Esophagus mucosa (tissue), 1 donor: ENCODE results near the gene FAM13B. TPM values are rescaled to one million over a fixed set of nuclear protein-coding genes. Genes with fewer than 3 reads are reported as not detected.
"Not testable (repeated sequence)": the region's sequence is repeated elsewhere in the genome, so short reads cannot be mapped to it uniquely, and the experiment has no call there.

Experiments
- ATAC-seq: fragments of 200-7000 bp; cut with Tn5 transposase; one replicate; pipeline ENCODE4 v1.9.1; 2020
- total RNA-seq: library from RNA; stranded (reverse); gene quantifications from one replicate; pipeline ENCODE4 v1.2.4, GENCODE V29; 2023
- donor health status: DM: yes; HTN: yes; CAD: no.

Gene FAM13B
- 14.5 TPM for total RNA-seq

GRCh38 chr5:138032572-138033385, at the start of gene FAM13B:
Gene FAM13B (minus strand): TSS chr5:138033079. CDS start chr5:138019111, 13,968 bp downstream.
- peak; percentile 96 for ATAC-seq

GRCh38 chr5:138082033-138082432, 49.2 kb upstream of the FAM13B start:
- no peak for ATAC-seq

- no peak for ATAC-seq
Measured at GRCh38 chr5:138078006-138078643, 45.2 kb upstream of the FAM13B start.

- ATAC-seq, result peak; percentile 54
Measured at GRCh38 chr5:138077064-138077696, 44.3 kb upstream of the FAM13B start.

- ATAC-seq, result not testable (repeated sequence)
Measured at GRCh38 chr5:138070026-138070425, 37.1 kb upstream of the FAM13B start.

GRCh38 chr5:138068742-138069600, 36.1 kb upstream of the FAM13B start:
- peak; percentile 72 for ATAC-seq

GRCh38 chr5:138067945-138068344, 35.1 kb upstream of the FAM13B start:
- ATAC-seq, result no peak

GRCh38 chr5:138065102-138065501, 32.2 kb upstream of the FAM13B start:
- no peak for ATAC-seq

GRCh38 chr5:138064526-138064925, 31.6 kb upstream of the FAM13B start:
- no peak for ATAC-seq

- no peak for ATAC-seq
Measured at GRCh38 chr5:138054847-138055558, 22.1 kb upstream of the FAM13B start.

GRCh38 chr5:138054206-138054605, 21.3 kb upstream of the FAM13B start:
- no peak for ATAC-seq

GRCh38 chr5:138053554-138053953, 20.7 kb upstream of the FAM13B start:
- no peak for ATAC-seq

- not testable (repeated sequence) for ATAC-seq
Measured at GRCh38 chr5:138052718-138053117, 19.8 kb upstream of the FAM13B start.

GRCh38 chr5:138051441-138052296, 18.8 kb upstream of the FAM13B start:
- ATAC-seq, result no peak

- ATAC-seq, result not testable (repeated sequence)
Measured at GRCh38 chr5:138045283-138045682, 12.4 kb upstream of the FAM13B start.

GRCh38 chr5:138038826-138039225, 5.9 kb upstream of the FAM13B start:
- no peak for ATAC-seq

GRCh38 chr5:138037907-138038633, 5.2 kb upstream of the FAM13B start:
- no peak for ATAC-seq

GRCh38 chr5:138037271-138037670, 4.4 kb upstream of the FAM13B start:
- ATAC-seq, result no peak

- peak; percentile 48 for ATAC-seq
Measured at GRCh38 chr5:138035605-138036537, 3.0 kb upstream of the FAM13B start.
